NCI-H2107 treated with DMSO at 0.1 percent for 48 hours (cell line): ENCODE results near the gene CDC42.
"Not testable (repeated sequence)": the region's sequence is repeated elsewhere in the genome, so short reads cannot be mapped to it uniquely, and the experiment has no call there.

Experiments
- DNase-seq: peaks from one replicate; lab custom pipeline; 2025; ENCODE audit not compliant: unreplicated experiment; lab: John Stamatoyannopoulos, UW

Gene CDC42

DNA sequence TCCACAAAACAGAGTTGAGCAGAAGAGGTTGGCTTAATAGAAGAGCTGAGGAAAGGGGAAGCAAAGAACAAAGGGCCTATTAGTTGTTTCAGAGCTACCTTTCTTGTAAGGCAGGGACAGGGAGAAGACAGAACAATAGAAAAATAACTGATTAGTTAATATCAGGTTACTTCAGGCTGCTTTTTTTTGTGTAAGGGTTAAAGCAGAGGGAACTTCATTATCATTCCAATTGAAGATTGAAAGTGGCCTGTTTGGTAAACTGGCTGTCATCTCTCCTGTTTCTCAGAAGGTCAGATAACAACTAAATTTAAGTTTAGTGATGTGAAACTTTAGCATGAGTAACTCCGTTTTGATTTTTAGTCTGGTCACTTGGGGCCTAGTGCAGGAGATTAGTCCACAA lies 22.3 kb downstream of the CDC42 start:
- DNase-seq: no peak

GRCh38 chr1:22075718-22076117 lies 23.2 kb downstream of the CDC42 start:
- DNase-seq: no peak

- no peak for DNase-seq
Measured at GRCh38 chr1:22076346-22076745, 23.8 kb downstream of the CDC42 start.

- DNase-seq: peak; percentile 6
Measured at GRCh38 chr1:22077728-22078127, 25.2 kb downstream of the CDC42 start.

DNA sequence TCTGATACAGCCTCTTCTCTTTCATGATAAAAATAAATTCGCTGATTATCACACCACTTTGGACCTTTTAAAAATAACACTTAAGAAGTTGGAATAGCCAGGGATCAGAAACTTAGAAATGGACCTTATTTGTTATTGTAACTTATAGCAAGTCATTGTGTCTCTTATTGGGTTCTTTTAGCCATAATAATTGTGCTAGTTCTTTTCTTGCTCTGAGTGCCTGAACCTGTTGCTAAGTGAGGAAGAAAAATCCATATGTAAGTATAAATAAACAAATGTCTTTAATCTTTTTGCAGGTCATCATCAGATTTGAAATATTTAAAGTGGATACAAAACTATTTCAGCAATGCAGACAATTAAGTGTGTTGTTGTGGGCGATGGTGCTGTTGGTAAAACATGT lies 25.6 kb downstream of the CDC42 start:
- DNase-seq: no peak

- DNase-seq: no peak
Measured at GRCh38 chr1:22080191-22080590, 27.7 kb downstream of the CDC42 start.

- no peak for DNase-seq
Measured at GRCh38 chr1:22088331-22088730, 35.8 kb downstream of the CDC42 start.

DNA sequence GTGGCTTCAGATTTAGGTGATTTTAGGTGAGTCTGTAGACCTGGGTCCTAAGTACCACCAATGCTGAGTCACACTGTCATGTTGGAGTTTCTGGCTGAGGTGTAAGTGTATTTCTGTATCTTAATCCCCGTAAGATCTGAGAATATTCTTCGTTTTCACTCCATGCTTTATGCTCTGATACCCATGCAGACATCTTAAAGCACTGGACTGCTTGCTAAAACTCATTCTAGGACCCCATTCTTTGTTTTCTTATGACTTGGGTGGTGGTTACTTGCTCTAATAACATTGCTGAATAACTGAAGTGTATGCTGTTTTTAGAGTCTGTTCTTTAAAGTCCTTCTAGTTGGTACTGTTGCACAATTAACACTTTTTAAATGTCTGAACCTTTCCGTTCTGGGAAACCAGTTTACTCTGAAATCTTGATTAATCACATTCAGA lies 36.6 kb downstream of the CDC42 start:
- DNase-seq: no peak

GRCh38 chr1:22089787-22090186 lies 37.3 kb downstream of the CDC42 start:
- no peak for DNase-seq

DNA sequence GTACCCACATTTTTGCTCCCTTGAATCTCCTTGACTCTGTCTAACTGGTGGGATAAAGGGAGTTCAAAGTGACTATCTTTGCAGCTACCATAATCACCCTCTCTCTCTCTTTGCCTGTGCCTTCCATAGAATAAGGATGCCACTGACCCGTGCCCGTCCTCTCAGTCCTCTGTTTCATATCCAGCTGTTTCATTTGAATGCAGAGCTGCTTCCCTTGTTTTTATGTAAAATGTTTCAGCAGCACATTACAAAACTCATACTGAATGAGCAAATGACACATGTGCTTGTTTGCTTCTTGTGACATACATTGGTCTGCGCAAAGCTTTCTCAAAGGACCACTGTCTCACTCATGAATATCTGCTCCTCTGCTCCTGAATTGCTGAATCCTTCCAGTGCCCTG lies 38.4 kb downstream of the CDC42 start:
- DNase-seq: no peak

DNA sequence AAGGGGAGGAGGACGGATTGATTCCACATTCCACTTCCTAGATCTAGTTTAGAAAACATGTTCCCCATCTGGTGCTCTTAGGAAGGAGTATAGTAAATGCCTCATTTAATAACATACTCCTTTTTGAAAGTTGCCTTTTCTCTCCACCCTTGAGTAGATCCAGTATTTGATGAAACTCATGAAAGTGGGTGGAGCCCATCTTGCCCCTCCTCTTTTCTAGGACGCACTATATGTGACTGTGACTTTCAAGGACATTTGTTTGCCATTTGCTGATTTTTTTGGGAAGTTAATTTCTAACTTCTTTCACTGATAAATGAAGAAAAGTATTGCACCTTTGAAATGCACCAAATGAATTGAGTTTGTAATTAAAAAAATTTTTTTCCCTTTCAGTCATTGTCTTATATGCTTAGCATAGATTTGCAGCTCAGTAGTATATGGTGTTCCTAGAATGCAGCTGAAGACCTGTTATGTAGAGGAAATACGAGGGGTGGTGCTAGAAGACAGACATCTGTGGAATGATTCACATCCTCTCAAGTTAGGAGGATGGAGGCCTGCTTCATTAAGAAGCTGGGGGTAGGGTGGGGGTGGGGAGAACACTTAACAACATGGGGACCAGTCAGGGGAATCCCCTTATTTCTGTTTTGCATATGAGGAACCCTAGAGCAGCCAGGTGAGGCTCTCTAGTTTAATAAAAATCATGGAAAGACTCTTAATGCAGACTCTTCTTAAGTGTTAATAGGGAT lies 39.7 kb downstream of the CDC42 start:
- not testable (repeated sequence) for DNase-seq

DNA sequence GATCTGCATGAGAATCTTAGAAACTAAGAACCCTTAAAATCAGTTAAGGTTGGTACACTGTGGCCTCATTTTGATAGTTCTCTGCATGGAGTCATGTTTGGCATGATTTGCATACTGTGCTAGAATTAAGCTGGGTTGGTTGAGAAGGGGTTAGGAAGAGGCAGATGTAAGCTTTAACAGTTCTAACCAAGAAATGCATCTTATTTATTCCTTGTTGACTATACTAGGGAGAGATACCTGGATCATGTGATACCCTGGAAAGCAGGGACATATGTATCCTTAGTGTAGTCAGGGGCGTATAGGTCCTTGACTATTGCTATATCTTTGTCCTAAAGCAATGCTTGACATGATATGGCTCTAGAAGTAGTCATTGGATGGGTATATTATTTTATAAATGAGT lies 41.0 kb downstream of the CDC42 start:
- DNase-seq: no peak

- DNase-seq: no peak
Measured at GRCh38 chr1:22096036-22096435, 43.5 kb downstream of the CDC42 start.

DNA sequence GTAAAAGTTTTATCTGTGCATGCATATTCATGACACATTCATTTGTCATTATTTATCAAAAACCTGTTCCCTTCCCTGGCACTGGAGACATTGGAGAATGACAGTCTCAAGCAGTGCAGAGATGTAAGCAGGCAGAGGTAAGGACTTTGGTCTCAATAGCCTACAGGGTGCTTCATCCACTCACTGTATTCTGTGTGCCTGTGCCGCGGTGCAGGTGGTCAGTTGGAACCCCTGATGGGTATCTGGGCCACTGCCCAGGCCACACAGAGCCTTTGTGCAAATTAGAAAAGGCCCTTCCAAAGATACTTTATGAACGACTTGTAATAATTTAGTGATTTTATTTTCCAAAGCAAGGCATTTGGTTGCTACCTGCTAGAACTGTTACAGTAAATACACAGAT lies 44.0 kb downstream of the CDC42 start:
- DNase-seq: no peak

- DNase-seq: no peak
Measured at GRCh38 chr1:22098752-22099151, 46.2 kb downstream of the CDC42 start.

GRCh38 chr1:22100168-22100567 lies 47.7 kb downstream of the CDC42 start:
- DNase-seq: no peak

- DNase-seq: no peak
Measured at GRCh38 chr1:22101199-22101598, 48.7 kb downstream of the CDC42 start.

GRCh38 chr1:22101995-22102394 lies 49.5 kb downstream of the CDC42 start:
- no peak for DNase-seq

- DNase-seq: no peak
Measured at GRCh38 chr1:22102746-22103145, 50.2 kb downstream of the CDC42 start.

DNA sequence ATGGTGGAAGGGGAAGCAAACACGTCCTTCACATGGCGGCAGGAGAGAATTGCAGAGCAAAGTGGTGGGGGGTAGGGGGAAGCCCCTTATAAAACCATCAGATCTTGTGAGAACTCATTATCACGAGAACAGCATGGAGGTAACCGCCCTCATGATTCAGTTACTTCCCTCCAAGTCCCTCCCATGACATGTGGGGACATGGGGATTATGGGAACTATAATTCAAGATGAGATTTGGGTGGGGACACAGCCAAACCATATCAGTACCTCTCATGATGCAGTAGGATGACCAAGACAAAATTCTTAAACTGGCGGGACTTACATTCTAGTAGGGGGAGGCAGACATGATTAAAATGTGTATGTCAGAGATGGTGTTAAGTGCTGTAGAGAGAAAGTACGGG lies 51.6 kb downstream of the CDC42 start:
- DNase-seq: no peak

- no peak for DNase-seq
Measured at GRCh38 chr1:22104865-22105437, 52.4 kb downstream of the CDC42 start.

GRCh38 chr1:22105611-22106207 lies 53.2 kb downstream of the CDC42 start:
- peak; percentile 38 for DNase-seq

- DNase-seq: no peak
Measured at GRCh38 chr1:22107126-22107525, 54.6 kb downstream of the CDC42 start.
